Right ventricle myocardium superior (tissue), 1 donor: Measurements from ENCODE around the gene PDS5B. TPM values are rescaled to one million over a fixed set of nuclear protein-coding genes. Genes with fewer than 3 reads are reported as not detected.

Experiments
- ATAC-seq: fragments of 200-7000 bp; cut with Tn5 transposase; one replicate; pipeline ENCODE4 v1.9.1; 2020; ENCODE audit warnings: mild to moderate bottlenecking; ENCODE audit not compliant: poor library complexity
- DNase-seq: peaks from one replicate; pipeline ENCODE4 v3.0.0-alpha.2; 2020
- intact Hi-C: fragments of 100-400 bp; cut with DNase I; formaldehyde crosslinking; loops from one replicate; pipeline ENCODE4 v1.11.2; 2022
- total RNA-seq: library from RNA; stranded (reverse); fragmentation: NEBNext Ultra II Directional; extraction: Animal tissue kit (Norgen Biotek cat#: 25700); gene quantifications from one replicate; pipeline ENCODE4 v1.2.1, GENCODE V29; 2021
- donor health status: DM: no; HTN: yes; CAD: no; lungs with severe emphysema.

PDS5B gene
- total RNA-seq, 1 donor from 2014 or later: 22.9 TPM

DNA sequence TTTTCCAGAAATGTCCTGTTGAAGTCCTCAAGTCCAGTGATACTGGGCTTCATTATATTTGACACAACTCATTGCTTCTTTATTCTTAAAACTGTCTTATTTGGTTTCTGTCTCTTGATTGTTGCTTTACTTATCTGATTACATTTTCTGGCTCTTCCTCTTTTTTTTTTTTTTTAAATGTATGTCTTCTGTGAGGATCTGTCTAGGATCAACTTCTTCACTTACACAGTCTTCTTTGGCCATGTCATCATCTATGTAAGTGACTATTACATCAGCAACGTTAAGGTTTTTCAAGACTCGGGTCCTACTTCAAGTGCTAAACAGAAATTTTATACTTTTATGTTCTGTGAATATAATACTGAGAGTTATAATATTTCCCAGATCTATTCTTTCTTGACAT is 162.1 kb downstream of the PDS5B start:
- ATAC-seq (no peak), DNase-seq (no peak)
- intact Hi-C loops: no loop called here

- intact Hi-C loops: no loop called here
- DNase-seq (no peak), ATAC-seq (no peak)
These were observed 165.1 kb downstream of the PDS5B start for GRCh38 chr13:32751340-32751739.

DNA sequence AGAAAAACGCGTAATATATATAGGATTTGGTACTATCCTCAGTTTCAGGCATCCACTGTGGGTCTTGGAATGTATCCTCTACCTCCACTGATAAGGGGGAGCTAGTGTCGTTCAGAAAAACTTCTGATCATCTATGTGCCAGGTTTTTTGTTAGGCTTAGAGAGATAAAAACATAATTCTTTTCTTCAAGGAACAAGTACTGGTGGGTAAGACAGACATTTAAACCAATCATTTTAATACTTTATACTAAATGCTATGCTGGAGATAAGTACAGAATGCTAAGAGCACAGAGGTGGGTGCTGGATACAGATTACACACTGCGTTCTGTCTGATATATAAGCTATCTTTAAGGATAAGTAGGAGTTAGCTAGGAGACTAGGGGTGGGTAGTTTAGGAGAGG is 166.1 kb downstream of the PDS5B start:
- ATAC-seq (no peak), DNase-seq (no peak)
- intact Hi-C loops: no loop called here

DNA sequence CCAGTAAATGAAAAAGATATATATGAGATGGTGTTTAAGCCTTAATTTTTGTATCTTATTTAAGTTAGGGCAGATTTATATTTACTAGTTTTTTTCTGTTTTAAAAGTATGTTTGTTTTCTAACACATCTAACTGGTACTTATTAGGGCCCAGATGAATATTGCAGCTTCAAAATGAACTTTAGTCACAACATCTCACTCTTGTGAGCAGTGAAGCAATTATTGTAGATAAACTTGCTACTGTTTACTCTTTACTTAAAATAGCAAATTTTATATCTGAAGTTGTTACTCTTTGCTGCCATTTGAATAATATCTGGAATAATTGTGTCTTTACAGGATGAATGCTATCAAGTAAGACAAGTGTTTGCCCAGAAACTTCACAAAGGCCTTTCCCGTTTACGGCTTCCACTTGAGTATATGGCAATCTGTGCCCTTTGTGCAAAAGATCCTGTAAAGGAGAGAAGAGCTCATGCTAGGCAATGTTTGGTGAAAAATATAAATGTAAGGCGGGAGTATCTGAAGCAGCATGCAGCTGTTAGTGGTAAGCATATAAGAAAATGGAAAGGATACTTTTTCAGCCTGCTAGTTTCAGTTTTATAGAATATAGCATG is 166.8 kb downstream of the PDS5B start:
- no peak for ATAC-seq
- intact Hi-C loops: no loop called here
- no peak for DNase-seq

DNA sequence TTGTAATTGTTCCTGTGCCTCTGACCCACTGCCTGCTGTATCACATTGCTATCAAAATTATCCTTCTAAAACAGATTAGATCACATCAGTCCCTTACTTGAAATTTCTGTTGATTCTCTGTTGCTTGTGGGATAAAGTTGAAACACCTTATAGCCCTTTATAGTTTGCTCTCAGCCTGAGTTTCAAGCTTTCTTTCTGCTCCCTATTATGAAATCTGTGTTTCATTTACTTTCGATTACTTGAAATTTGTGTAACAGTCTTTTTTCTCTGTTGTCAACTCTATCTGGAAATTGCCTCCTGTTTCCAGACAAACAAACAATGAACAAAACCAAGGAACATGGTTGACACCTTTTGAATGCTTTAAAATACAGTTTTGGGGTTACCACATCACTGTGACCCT is 167.9 kb downstream of the PDS5B start:
- DNase-seq (no peak), ATAC-seq (no peak)
- intact Hi-C loops: no loop called here

GRCh38 chr13:32759152-32759551 is 172.9 kb downstream of the PDS5B start:
- intact Hi-C loops: no loop called here
- ATAC-seq: no peak
- DNase-seq: no peak

GRCh38 chr13:32761472-32761871 is 175.2 kb downstream of the PDS5B start:
- intact Hi-C loops: no loop called here
- no peak for ATAC-seq
- DNase-seq: no peak

DNA sequence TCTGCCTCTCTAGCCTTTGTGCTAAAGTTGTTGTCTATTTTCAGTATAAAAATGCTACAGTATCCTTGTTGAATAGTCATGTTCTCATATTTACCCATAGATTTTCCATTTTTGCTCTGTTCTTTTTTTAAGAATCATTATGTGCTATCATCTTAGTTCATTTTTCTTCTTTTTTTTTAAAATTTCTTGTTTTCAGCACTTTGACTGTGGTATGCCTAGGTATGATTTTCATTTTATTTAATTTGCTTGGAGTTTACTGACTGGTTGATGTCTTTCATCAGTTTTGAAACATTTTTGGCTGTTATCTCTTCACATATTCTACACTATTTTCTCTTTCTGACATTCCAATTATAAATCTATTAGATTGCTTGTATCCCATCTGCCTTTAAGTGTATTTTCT is 192.9 kb downstream of the PDS5B start:
- intact Hi-C loops: no loop called here
- no peak for ATAC-seq

DNA sequence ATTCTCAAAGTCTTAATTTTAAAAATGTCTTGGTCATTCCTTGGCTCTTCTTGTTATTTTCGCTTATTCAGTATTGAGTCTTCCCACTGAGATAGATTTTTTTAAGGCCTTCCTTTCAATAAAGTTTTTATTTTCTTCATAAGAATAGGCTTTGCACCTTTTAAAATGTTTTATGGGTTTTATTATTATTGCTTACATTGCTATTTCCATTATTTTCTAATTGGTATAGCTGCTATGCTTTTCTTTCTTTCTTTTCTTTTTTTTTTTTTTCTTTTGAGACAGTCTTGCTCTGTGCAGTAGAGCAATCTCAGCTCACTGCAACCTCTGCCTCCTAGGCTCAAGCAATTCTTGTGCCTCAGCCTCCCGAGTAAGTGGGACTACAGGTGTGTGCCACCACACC is 195.7 kb downstream of the PDS5B start:
- DNase-seq (no peak), ATAC-seq (no peak)
- intact Hi-C loops: no loop called here

More for the DNA sequence above, 192.9 kb downstream of the PDS5B start:
- DNase-seq: no peak

GRCh38 chr13:32783067-32783466 is 196.8 kb downstream of the PDS5B start:
- intact Hi-C loops: no loop called here
- ATAC-seq: no peak
- no peak for DNase-seq

DNA sequence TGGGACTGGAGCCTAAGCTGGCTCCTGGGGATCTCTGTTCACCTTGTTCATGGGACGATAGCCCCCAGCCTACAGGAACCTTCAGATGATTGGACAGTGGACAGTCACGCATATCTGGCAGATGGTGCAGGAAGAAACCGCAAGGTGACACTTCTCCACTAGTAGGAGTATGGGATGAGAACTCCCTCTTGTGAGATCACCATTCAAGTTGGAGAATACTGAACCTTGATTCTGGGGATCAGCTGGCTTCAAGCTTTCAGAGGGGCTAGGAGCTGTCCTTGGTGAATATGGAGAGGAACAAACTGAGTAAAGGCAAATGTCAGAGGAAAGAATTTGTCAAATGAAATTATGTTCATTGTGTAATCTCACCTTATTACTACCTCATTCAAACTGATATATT is 204.5 kb downstream of the PDS5B start:
- DNase-seq: no peak
- no peak for ATAC-seq
- intact Hi-C loops: no loop called here

GRCh38 chr13:32791545-32792172 is 205.4 kb downstream of the PDS5B start:
- ATAC-seq (no peak), DNase-seq (no peak)
- intact Hi-C loops: no loop called here

- ATAC-seq (no peak), DNase-seq (no peak)
- intact Hi-C loops: no loop called here
These were observed 210.5 kb downstream of the PDS5B start for GRCh38 chr13:32796754-32797153.

- no peak for DNase-seq
- intact Hi-C loops: no loop called here
- ATAC-seq: no peak
These were observed 215.9 kb downstream of the PDS5B start for GRCh38 chr13:32802159-32802558.

- DNase-seq (no peak), ATAC-seq (no peak)
- intact Hi-C loops: no loop called here
These were observed 218.5 kb downstream of the PDS5B start for GRCh38 chr13:32804673-32805230.

DNA sequence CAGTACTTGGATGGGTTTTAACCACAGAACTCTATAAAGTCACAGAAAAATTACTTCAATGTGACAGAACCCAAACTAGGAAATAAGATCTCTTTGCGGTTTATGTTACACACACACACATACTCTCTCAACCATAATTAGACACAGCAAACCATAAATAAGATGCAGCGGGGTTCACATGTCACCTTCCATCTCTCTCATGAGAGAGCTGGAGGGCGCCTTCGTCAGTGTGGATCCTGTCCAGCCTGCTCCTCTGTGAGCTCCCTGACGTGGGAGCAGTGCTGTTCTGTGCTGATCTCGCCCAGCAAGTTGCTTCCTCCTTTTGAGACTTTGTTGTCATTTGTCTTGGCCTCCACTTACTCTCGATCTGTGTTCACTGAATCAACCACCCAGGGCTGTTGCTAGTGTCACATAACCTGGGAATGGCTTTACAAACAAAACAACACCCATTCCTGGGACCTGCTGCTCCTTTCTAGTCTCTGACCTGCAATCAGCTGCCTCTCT is 225.1 kb downstream of the PDS5B start:
- ATAC-seq (no peak), DNase-seq (no peak)
- intact Hi-C loops: no loop called here

- ATAC-seq (no peak), DNase-seq (no peak)
- intact Hi-C loops: no loop called here
These were observed 235.0 kb downstream of the PDS5B start for GRCh38 chr13:32821149-32821688.

GRCh38 chr13:32822771-32823170 is 236.5 kb downstream of the PDS5B start:
- intact Hi-C loops: no loop called here
- ATAC-seq (no peak), DNase-seq (no peak)

DNA sequence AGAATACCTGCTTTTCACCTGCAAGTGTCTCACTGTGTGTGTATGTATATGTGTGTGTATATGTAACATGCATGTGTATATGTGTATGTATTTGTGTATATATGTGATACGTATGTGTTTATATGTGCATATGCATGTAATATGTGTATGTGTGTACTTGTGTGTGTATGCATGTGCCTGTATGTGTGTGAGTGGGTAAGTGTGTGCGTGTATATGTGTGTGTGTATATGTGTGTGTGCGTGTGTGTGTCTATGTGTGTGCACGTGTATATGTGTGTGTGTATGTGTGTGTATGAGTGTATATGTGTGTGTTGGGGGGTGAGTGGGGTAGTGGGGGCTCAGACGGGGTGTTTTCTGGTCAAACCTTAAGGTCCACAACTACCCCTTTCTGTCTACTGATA is 237.3 kb downstream of the PDS5B start:
- ATAC-seq: no peak
- intact Hi-C loops: no loop called here

DNA sequence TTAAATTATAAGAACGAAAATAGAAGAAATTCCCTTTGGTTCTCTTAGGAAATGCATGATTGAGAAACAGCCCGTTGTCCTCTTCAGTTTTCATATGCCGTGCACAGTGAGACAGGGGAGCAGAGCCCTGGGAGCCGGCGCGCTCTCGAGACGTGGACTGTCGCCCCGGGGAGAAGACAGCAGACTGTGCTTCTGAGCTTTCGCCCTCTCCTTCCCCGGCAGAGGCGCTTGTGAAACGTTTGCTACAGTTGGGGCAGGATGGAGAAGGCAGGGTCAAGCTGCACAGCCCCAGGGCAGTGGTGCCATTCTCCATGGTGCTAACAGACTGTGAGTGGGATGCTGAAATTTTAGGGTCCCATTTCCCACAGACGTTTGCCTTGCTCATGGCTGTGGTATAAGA is 237.8 kb downstream of the PDS5B start:
- ATAC-seq (no peak), DNase-seq (no peak)
- intact Hi-C loops: no loop called here

More for the DNA sequence above, 237.3 kb downstream of the PDS5B start:
- DNase-seq: no peak
